ENCODE data around the gene SIL1.

DNA sequence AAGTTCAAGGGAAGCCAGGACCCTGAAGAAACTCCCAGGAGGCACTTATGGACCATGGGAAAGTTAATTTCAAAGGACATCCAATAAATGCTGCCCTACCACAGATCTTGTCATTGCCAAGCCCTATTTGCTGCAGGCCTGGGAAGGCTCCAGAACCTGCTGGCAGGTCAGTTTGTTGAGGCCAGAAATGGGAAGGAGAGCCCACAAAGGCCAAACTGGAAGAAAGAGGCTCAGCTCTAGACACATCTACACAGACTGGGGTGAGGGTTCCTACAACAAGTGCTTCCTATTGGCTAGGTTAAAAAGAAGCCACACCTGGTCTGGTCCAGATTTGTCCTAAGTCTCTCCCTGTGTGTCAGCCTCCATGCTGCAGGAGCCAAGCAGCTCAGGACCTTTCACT is 94.4 kb downstream of the SIL1 start:
- TF ChIP-seq MAFK (IDR thresholded peaks at IDR 0.05; ENCODE audit: partially characterized antibody): no peak
- TF ChIP-seq CTCF (IDR thresholded peaks at IDR 0.05): no peak
- TF ChIP-seq SREBF2 (IDR thresholded peaks at IDR 0.05): no peak
- TF ChIP-seq, protein P1, sequence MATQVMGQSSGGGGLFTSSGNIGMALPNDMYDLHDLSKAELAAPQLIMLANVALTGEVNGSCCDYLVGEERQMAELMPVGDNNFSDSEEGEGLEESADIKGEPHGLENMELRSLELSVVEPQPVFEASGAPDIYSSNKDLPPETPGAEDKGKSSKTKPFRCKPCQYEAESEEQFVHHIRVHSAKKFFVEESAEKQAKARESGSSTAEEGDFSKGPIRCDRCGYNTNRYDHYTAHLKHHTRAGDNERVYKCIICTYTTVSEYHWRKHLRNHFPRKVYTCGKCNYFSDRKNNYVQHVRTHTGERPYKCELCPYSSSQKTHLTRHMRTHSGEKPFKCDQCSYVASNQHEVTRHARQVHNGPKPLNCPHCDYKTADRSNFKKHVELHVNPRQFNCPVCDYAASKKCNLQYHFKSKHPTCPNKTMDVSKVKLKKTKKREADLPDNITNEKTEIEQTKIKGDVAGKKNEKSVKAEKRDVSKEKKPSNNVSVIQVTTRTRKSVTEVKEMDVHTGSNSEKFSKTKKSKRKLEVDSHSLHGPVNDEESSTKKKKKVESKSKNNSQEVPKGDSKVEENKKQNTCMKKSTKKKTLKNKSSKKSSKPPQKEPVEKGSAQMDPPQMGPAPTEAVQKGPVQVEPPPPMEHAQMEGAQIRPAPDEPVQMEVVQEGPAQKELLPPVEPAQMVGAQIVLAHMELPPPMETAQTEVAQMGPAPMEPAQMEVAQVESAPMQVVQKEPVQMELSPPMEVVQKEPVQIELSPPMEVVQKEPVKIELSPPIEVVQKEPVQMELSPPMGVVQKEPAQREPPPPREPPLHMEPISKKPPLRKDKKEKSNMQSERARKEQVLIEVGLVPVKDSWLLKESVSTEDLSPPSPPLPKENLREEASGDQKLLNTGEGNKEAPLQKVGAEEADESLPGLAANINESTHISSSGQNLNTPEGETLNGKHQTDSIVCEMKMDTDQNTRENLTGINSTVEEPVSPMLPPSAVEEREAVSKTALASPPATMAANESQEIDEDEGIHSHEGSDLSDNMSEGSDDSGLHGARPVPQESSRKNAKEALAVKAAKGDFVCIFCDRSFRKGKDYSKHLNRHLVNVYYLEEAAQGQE (IDR thresholded peaks at IDR 0.05): no peak
- TF ChIP-seq HOXA7 (CRISPR knock-in tag; IDR thresholded peaks at IDR 0.05): no peak
- TF ChIP-seq MAZ (IDR thresholded peaks at IDR 0.05; ENCODE audit: borderline replicate concordance, low read depth, low read length): no peak
- TF ChIP-seq POLR2A (IDR thresholded peaks at IDR 0.05; ENCODE audit: low read length): no peak

Data from A549 (cell line).